HEK293T (cell line): ENCODE results near the gene KIF26B.

Experiments used
- CTBP1 ChIP-seq: fragments of 450-650 bp; IDR thresholded peaks from 2 replicates; pipeline ENCODE4 v1.6.1; 2016; ENCODE audit warnings: borderline replicate concordance
- FOXA1 ChIP-seq: fragments of 450-650 bp; IDR thresholded peaks from 2 replicates; pipeline ENCODE4 v1.6.1; 2016; ENCODE audit warnings: mild to moderate bottlenecking
- FOXM1 ChIP-seq: fragments of 450-650 bp; IDR thresholded peaks from 2 replicates; pipeline ENCODE4 v1.6.1; 2017; ENCODE audit warnings: mild to moderate bottlenecking, borderline replicate concordance
- SP1 ChIP-seq: fragments of 450-650 bp; IDR thresholded peaks from 2 replicates; pipeline ENCODE4 v1.6.1; 2017
- SUZ12 ChIP-seq: fragments of 450-650 bp; IDR thresholded peaks from 2 replicates; pipeline ENCODE4 v1.6.1; 2016; ENCODE audit warnings: mild to moderate bottlenecking
- TARDBP ChIP-seq: fragments of 450-650 bp; IDR thresholded peaks from 2 replicates; pipeline ENCODE4 v1.6.1; 2016

DNA sequence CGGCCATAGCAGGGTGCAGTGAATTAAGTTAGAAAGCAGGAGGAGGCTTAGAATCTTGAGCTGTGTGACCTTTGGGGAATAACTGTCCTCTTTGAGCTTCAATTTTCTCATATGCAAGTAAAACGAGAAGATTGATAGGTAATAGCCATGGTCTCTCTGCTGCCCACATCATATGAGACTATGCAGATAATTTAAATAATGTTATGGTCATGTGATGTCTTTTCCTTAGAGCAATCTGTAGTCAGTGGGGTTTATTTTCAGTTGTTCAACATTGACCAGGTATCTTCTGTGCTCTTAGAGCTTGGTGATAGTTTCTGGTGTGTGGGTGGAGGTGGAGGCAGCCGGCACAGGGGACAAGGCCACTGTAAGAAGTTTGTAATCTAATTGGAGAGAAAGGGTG, 537.1 kb downstream of the KIF26B start:
- TF ChIP-seq SUZ12 (no peak), SP1 (no peak), TARDBP (no peak), FOXA1 (no peak), CTBP1 (no peak), FOXM1 (no peak)
